Naive thymus-derived CD4-positive, alpha-beta T cell (primary cell): ENCODE measurements around the gene ZNF519. TPM values are rescaled to one million over a fixed set of nuclear protein-coding genes. Genes with fewer than 3 reads are reported as not detected.
"Not testable (repeated sequence)": the region's sequence is repeated elsewhere in the genome, so short reads cannot be mapped to it uniquely, and the experiment has no call there.

Experiments
- ATAC-seq: fragments of 150-1000 bp; cut with Tn5 transposase; 2 replicates; pipeline ENCODE4 v1.10.0; 2021; ENCODE audit warnings: mild to moderate bottlenecking, moderate library complexity
- CTCF ChIA-PET: fragments of 350-600 bp; sonication (Branson Sonifier 250); formaldehyde crosslinking; loops from one replicate; lab custom pipeline; 2021; ENCODE audit warnings: antibody characterized with exemption; lab: Charles Lee
- POLR2A ChIA-PET: fragments of 350-600 bp; sonication (Branson Sonifier 250); formaldehyde crosslinking; loops from one replicate; lab custom pipeline; 2021; ENCODE audit warnings: antibody characterized with exemption, inconsistent platforms; lab: Charles Lee
- DNase-seq, 9 donors: peaks; one replicate each; pipeline versions ENCODE4 v3.0.0 to v3.0.0-alpha.2; 2020 to 2022; ENCODE audit warnings: mixed read lengths in 1 of 9
- H3K27ac ChIP-seq: one replicate; pipeline ENCODE4 v1.7.0; 2013; ENCODE audit warnings: mild to moderate bottlenecking, low read depth, low read length, moderate library complexity
- H3K27me3 ChIP-seq, 2 donors: one replicate each; pipeline ENCODE4 v1.7.0; 2013; ENCODE audit warnings: low read length in 2 of 2, mild to moderate bottlenecking in 2 of 2, moderate library complexity in 2 of 2; ENCODE audit not compliant: control insufficient read depth in 2 of 2, insufficient read depth in 2 of 2
- H3K36me3 ChIP-seq, 3 experiments: 1 replicate in 2 of 3; 2 replicates in 1 of 3; pipeline ENCODE4 v1.7.0; 2013; ENCODE audit warnings: low read length in 3 of 3, mild to moderate bottlenecking in 3 of 3, moderate library complexity in 1 of 3; ENCODE audit not compliant: insufficient read depth in 3 of 3, control insufficient read depth in 2 of 3
- H3K4me1 ChIP-seq, 2 donors: one replicate each; pipeline ENCODE4 v1.7.0; 2013; ENCODE audit warnings: low read length in 2 of 2, mild to moderate bottlenecking in 2 of 2, moderate library complexity in 1 of 2; ENCODE audit not compliant: control insufficient read depth in 2 of 2, insufficient read depth in 2 of 2
- H3K4me3 ChIP-seq: 2 replicates; pipeline ENCODE4 v1.7.0; 2013; ENCODE audit warnings: mild to moderate bottlenecking, low read length
- H3K9me3 ChIP-seq, 3 experiments: 1 replicate in 2 of 3; 2 replicates in 1 of 3; pipeline ENCODE4 v1.7.0; 2013; ENCODE audit warnings: low read length in 3 of 3; ENCODE audit not compliant: control insufficient read depth in 2 of 3
- H3K27ac Mint-ChIP-seq, 9 donors: one replicate each; pipeline ENCODE4 v1.8.0; 2020 to 2022; ENCODE audit warnings: mixed read lengths in 9 of 9, mild to moderate bottlenecking in 8 of 9, moderate library complexity in 5 of 9, inconsistent platforms in 2 of 9
- H3K27me3 Mint-ChIP-seq, 5 donors: one replicate each; pipeline ENCODE4 v1.8.0; 2021 to 2022; ENCODE audit warnings: mixed read lengths in 5 of 5, mild to moderate bottlenecking in 1 of 5
- H3K36me3 Mint-ChIP-seq, 5 donors: one replicate each; pipeline ENCODE4 v1.8.0; 2020 to 2022; ENCODE audit warnings: mixed read lengths in 5 of 5, mild to moderate bottlenecking in 3 of 5, inconsistent platforms in 1 of 5
- H3K4me1 Mint-ChIP-seq, 7 donors: one replicate each; pipeline ENCODE4 v1.8.0; 2020 to 2022; ENCODE audit warnings: mixed read lengths in 7 of 7, mild to moderate bottlenecking in 3 of 7, inconsistent platforms in 1 of 7
- H3K4me3 Mint-ChIP-seq, 10 donors: one replicate each; pipeline ENCODE4 v1.8.0; 2020 to 2022; ENCODE audit warnings: mild to moderate bottlenecking in 10 of 10, mixed read lengths in 10 of 10, moderate library complexity in 6 of 10, inconsistent platforms in 2 of 10
- H3K9me3 Mint-ChIP-seq, 11 donors: one replicate each; pipeline ENCODE4 v1.8.0; 2020 to 2022; ENCODE audit warnings: mixed read lengths in 11 of 11, mild to moderate bottlenecking in 4 of 11, inconsistent platforms in 1 of 11, moderate library complexity in 1 of 11
- intact Hi-C, 2 donors: fragments of 100-400 bp; cut with micrococcal nuclease; formaldehyde crosslinking; loops; one replicate each; pipeline ENCODE4 v1.15.1; 2023
- polyA plus RNA-seq, 2 donors: library from polyadenylated mRNA; unstranded; fragments of 300-500 nt; fragmentation: Illumina TruSeq; gene quantifications; one replicate each; pipeline ENCODE4 v1.2.3, GENCODE V29; 2021
- total RNA-seq, 6 experiments: library from RNA in 5 of 6; stranded (reverse) in 5 of 6; gene quantifications; 1 replicate in 5 of 6; 2 replicates in 1 of 6; pipeline ENCODE4 v1.2.3 and lab custom pipeline; 2021 to 2026

ZNF519 gene
- total and polyA plus RNA-seq, 7 experiments from 2014 or later = 6.1 to 16.5 (median 10.5) TPM

DNA sequence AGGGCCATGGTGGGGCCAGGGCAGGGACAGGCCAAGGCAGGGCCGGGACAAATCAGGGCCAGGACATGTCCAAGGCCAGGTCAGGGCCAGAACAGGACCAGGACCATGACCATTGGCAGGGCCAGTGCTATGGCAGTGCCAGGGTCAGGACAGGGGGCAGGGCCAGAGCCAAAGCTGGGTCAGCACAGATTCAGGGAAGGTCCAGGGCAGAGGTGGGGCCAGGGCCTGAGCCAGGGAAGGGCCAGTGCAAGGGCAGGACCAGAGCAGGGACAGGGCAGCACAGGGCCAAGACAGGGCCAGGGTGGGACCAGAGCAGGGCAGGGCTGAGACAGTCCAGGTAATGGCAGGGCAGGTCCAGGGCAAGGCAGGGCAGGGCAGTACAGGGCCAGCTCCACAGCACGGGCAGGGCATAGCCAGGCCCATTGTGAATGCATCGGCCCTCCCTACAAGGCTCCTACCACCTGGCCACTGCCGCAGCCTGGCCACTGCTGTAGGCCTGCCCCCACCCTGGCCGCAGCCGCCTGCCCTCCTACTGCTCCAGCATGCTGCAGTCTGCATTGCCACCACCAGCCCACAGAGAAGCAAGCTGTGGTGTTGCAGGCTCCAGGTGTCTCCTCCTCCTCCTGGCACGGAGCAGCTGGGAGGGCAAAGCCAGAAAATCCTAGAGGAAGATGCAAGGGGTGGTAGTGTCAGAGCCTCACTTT lies 41.9 kb upstream of the ZNF519 start:
- H3K9me3 ChIP-seq, H3K27me3 Mint-ChIP-seq, H3K4me1 Mint-ChIP-seq, H3K27me3 ChIP-seq, H3K36me3 Mint-ChIP-seq, H3K9me3 Mint-ChIP-seq, POLR2A ChIA-PET, H3K27ac ChIP-seq, H3K4me1 ChIP-seq, H3K4me3 Mint-ChIP-seq, H3K4me3 ChIP-seq, ATAC-seq, CTCF ChIA-PET, DNase-seq, H3K36me3 ChIP-seq: not testable (repeated sequence)
- intact Hi-C loops = loop anchor here in 1 of 2 donors (10.0 kb wide), 1 partner anchor 221 kb away; no protein-coding TSS in a partner anchor
- H3K27ac Mint-ChIP-seq = peak overlapping the region in 2 of 9 donors; percentile 31 to 48

DNA sequence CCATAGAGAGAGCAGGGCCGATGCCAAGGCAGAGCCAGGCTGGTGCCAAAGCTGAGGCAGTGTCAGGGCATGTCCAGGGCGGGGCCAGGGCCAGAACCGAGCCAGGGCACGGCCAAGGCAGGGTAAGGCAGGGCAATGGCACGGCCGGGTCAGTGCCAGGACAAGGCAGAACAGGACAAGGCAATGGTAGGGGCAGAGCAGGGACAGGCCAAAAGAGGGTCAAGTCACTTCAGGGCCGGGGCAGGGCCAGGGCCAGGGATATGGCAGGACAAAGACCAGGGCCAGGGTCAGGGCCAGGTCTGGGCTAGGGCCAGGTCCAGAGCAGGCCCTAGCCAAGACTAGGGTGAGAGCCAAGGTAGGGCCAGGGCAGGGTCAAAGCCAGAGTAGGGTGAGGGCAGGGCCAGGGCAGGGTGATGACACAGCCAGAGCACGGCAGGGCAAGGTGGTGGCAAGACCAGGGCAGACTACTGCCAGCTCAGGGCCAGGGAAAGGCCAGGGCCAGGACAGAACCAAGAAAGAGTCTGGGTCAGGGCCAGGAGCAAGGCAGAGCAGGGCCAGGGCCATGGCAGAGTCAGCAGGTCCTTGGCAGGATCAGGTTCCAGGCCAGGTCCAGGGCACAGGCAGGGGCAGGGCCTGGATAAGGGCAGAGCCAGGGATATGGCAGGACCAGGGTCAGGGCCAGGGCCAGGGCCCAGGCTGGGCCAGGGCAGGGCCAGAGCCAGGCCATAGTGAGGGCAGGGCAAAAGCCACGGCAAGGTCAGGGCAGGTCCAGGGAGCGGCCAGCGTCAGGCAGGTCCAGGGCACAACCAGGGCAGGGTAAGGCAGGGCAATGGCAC lies 41.1 kb upstream of the ZNF519 start:
- H3K4me3 Mint-ChIP-seq, H3K9me3 Mint-ChIP-seq, H3K4me1 ChIP-seq, DNase-seq, CTCF ChIA-PET, H3K4me1 Mint-ChIP-seq, H3K36me3 Mint-ChIP-seq, POLR2A ChIA-PET, H3K9me3 ChIP-seq, H3K27me3 Mint-ChIP-seq, H3K27me3 ChIP-seq, ATAC-seq, H3K27ac ChIP-seq, H3K4me3 ChIP-seq, H3K36me3 ChIP-seq: not testable (repeated sequence)
- peak overlapping the region in 1 of 9 donors; percentile 48 for H3K27ac Mint-ChIP-seq
- intact Hi-C loops = loop anchor here in 1 of 2 donors (10.0 kb wide), 1 partner anchor 221 kb away; no protein-coding TSS in a partner anchor

DNA sequence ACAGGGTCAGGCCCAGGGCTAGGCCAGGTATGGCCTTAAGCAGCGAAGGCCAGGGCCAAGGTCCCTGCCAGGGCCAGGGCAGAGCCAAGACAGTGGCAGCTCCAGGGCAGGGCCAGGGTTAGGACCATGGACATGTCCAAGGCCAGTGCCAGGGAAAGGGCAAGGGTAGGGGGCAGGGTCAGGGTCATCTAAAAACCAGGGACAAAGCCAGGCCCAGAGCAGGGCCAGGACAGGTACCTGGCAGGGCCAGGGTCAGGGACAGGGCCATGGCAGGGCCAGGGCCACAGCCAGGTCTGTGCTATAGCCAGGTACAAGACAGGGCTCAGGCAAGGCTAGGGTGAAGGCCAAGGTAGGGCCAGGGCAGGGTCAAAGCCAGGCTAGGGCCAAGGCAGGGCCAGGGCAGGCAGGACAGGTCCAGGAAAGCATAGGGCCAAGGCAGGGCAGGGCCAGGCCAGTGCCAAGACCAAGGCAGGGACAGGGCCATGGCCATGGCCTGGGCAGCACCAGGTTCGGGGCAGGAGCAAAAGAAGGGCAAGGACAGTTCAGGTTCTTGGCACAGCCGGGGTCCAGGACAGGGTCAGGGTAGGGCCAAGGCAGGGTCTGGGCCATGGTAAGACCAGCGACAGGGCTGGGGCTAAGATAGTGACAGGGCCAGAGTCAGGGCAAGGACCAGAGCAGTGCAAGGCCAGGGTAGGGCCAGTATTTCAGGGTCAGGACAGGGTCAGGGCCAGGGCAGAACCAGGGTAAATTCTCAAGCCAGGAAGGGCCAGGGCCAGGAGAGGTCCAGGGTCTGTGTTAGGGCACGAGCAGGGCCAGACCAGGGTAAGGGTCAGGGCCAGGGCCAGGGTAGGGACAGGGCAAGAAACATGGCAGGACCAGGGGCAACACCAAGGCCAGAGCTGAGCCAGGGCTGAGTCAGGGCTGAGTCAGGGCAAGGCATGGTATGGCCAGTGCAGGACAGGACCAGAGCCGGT lies 40.2 kb upstream of the ZNF519 start:
- H3K27ac ChIP-seq, H3K9me3 ChIP-seq, CTCF ChIA-PET, H3K4me3 Mint-ChIP-seq, H3K4me1 ChIP-seq, H3K27me3 ChIP-seq, DNase-seq, H3K36me3 ChIP-seq, H3K4me3 ChIP-seq, H3K4me1 Mint-ChIP-seq, H3K27me3 Mint-ChIP-seq, POLR2A ChIA-PET, H3K9me3 Mint-ChIP-seq, H3K36me3 Mint-ChIP-seq, ATAC-seq: not testable (repeated sequence)
- intact Hi-C loops = loop anchor here in 1 of 2 donors (10.0 kb wide), 1 partner anchor 222 kb away; no protein-coding TSS in a partner anchor
- H3K27ac Mint-ChIP-seq = peak overlapping the region in 1 of 9 donors; percentile 6

DNA sequence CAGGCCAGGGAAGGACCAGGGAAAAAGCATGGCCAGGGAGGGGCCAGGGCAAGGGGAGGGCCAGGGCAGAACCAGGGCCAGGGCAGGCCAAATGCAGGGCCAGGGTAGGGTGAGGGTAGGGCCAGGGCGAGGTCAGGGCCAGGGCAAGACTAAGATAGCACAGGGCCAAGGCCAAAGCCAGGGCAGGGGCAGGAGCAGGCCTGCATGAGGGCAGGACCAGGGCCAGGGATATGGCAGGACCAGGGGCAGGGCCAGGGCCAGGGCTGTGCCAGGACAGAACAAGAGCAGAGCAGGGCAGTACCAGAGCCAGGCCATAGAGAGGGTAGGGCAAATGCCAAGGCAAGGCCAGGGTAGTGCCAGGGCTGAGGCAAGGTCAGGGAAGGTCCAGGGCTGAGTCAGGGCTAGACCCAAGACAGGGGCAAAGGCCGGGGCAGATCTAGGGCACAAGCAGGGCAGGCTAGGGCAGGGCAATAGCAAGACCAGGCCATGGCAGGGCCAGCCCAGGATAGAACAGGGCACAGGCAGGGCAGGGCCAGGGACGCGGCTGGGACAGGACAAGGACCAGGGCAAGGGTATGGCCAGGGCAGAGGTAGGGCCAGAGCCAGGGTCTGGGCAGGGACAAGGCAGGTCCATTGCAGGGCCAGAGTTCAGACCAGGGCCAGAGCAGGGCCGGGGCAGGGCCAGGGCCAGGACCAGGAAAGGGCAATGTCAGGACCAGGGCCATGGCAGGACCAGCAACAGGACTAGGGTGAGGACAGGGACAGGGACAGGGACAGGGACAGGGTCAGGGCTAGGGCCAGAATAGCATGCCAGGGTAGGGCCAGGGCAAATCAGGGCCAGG lies 39.3 kb upstream of the ZNF519 start:
- CTCF ChIA-PET, H3K27me3 Mint-ChIP-seq, H3K4me3 Mint-ChIP-seq, POLR2A ChIA-PET, H3K36me3 Mint-ChIP-seq, H3K9me3 Mint-ChIP-seq, H3K27ac ChIP-seq, H3K27me3 ChIP-seq, H3K4me3 ChIP-seq, H3K4me1 ChIP-seq, ATAC-seq, H3K27ac Mint-ChIP-seq, H3K9me3 ChIP-seq, H3K4me1 Mint-ChIP-seq, DNase-seq, H3K36me3 ChIP-seq: not testable (repeated sequence)
- intact Hi-C loops = loop anchor here in 1 of 2 donors (10.0 kb wide), 1 partner anchor 223 kb away; no protein-coding TSS in a partner anchor

DNA sequence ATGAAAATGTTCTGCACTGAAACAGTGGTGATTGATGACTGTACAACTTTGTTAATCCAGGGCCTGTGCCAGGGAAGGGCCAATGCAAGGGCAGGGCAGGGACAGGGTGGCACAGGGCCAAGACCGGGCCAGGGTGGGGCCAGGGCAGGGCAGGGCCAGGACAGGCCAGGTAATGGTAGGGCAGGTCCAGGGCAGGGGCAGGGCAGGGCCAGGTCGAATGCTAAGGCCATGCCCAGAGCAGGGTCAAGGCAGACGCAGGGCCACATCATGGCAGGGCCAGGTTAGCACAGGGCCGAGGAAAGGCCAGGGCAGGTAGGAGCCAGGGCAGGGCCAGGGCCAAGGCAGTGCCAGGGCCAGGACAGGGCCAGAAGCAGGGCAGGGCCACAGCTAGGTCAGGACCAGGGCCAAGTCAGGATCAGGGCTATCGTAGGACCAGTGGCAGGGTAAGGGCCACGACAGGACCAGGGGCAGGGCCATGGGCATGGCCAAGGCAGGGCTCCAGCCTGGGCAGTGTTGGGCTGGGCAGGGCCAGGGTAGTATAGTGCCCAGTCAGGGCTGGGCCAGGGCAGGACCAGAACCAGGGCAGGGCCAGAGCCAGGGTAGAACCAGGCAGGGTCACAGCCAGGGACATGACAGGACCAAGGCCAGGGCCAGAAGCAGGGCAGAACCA lies 38.3 kb upstream of the ZNF519 start:
- CTCF ChIA-PET, POLR2A ChIA-PET, H3K27ac ChIP-seq, H3K36me3 ChIP-seq, H3K27me3 Mint-ChIP-seq, H3K27me3 ChIP-seq, H3K9me3 ChIP-seq, H3K4me1 Mint-ChIP-seq, H3K4me3 ChIP-seq, H3K4me3 Mint-ChIP-seq, DNase-seq, H3K4me1 ChIP-seq, H3K9me3 Mint-ChIP-seq, H3K36me3 Mint-ChIP-seq, H3K27ac Mint-ChIP-seq: not testable (repeated sequence)
- intact Hi-C loops = loop anchor here in 1 of 2 donors (10.0 kb wide), 1 partner anchor 224 kb away; no protein-coding TSS in a partner anchor
- peak; percentile 16 for ATAC-seq
